Midbrain (tissue), 1 donor: Measurements from ENCODE around the gene NTN3.
A peak's percentile ranks its signal among the peaks of the same experiment; 100 is the strongest.

Source experiments
- DNase-seq: peaks from one replicate; lab custom pipeline; 2025; lab: John Stamatoyannopoulos, UW

NTN3 gene

DNA sequence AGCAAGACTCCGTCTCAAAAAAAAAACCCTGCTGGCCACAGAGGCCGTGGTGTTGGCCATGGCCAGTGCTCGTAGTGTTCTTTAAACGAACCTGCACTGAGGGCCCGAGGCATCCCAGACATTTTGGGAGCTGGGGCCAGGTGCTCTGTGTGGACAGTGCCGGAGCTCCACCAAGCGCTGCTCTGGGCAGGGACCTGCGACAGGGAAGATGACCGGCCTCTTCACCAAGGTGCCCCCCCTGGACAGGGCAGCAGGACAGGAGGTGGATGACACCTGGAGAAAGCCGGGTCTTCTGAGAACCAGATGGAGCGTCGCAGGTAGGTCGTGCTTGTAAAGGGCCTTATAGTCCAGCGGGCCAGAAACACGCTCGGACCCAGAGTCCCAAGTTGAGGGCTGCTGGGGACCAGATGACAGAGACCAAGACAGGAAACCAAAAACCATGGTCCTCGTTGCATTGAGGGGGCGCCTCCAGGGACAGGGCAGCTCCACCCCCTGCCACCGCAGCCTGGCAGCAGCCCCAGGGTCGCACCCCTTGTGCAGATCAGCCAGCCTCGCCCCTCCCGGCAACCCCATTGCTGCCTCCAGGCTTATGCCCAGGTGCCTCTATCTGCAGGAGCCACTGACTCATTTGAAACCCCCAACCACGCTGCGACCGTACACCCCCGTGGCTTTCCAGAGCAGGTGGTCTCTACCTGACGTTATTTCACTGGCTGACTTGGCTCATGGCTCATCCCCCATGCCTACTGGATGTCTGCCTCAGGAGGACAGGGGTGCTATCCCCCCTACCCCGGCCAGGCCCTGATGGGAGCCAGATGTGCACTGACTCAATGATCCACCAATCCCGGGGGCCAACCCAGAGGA, 4.2 kb upstream of the NTN3 start:
- no peak for DNase-seq

DNA sequence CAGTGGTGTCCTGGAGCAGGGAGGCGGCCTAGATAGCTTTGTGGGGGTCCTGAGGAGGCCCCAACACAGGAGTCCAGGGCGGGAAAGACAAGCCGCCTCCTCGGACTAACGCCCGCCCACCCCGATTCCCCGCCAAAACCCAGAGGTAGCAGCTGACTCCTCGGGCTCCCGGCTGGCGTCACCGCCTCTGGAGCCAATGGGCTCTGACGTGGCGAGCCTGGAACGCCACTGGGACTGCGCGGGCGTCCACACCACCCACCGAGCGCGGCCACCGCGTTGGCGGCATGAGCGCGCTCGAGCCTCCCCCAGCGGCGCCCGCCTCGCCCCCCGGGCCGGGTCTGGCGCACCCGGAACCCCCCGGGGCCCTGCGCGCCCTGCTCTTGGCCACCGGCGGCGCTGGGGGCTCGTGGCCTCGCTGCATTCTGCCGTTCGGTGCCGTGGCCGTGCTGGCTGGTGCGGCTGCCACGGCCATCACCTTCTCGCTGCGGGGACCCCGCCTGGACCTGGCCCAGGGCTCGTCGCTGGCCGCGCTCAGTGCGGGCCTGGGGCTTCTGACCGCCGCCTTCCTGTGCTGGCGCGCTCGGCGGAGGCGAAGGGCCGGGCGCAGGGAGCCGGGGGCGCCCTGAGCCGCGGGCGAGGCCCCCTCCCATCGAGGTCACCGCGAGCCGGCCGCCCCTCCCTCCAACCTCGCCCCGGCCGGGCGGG, 3.4 kb upstream of the NTN3 start:
- DNase-seq = peak; percentile 79

DNA sequence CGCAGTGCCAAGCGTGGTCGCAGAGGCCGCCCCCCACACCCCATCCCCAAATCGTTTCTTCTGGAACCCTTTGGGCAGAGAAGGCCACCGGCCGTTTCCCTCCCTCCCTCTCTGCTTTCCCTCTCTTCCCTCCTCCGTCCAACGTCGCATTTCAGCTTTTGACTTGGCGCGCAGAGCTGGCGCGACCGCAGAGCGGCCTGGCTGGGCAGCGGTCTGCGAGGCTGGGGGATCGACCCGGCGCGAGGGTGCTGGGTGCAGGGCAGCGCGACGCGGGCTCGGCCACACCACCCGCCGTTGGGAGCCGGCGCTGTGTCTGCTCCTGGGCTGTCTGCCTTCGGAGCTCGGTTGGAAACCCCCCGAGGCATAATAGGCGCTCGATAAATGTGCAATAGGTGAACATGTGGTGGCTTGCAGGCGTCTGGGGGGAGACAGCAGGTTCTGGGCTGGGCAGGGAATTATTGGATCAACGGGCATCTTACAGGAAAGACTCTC, 2.8 kb upstream of the NTN3 start:
- DNase-seq = peak; percentile 43

DNA sequence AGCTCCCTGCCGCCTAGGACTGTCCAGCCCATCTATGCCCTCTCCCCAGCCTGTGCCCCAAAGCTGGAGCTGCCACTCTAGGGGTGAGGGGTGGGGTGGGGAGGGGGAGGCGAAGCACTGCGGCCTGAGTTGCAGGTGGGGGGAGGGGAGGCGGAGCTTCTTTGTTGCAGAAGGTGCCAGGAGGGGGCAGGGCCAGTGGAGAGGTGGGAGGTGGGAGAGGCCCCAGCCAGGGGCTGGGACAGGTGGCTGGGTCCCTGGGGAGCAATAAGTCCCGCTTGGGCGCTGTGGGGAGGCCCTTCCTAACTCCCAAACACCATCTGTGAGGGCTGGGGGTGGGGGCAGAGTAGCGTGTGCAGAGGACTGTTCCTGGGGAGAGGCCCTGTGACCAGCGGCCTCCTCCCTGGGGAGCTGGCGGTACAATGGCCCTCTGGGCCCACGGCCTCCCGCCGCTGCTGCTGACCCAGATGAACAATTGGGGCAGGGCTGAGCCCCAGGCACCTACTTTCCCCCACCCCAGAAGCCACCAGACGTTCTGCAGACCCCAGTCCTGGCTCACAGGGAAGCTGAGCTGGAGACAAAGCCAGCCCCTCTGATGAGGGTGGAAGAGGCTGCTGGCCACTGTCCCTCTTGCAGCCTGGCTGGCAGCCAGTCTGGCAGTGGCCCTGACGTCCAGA, 2.2 kb upstream of the NTN3 start:
- DNase-seq = peak; percentile 74

DNA sequence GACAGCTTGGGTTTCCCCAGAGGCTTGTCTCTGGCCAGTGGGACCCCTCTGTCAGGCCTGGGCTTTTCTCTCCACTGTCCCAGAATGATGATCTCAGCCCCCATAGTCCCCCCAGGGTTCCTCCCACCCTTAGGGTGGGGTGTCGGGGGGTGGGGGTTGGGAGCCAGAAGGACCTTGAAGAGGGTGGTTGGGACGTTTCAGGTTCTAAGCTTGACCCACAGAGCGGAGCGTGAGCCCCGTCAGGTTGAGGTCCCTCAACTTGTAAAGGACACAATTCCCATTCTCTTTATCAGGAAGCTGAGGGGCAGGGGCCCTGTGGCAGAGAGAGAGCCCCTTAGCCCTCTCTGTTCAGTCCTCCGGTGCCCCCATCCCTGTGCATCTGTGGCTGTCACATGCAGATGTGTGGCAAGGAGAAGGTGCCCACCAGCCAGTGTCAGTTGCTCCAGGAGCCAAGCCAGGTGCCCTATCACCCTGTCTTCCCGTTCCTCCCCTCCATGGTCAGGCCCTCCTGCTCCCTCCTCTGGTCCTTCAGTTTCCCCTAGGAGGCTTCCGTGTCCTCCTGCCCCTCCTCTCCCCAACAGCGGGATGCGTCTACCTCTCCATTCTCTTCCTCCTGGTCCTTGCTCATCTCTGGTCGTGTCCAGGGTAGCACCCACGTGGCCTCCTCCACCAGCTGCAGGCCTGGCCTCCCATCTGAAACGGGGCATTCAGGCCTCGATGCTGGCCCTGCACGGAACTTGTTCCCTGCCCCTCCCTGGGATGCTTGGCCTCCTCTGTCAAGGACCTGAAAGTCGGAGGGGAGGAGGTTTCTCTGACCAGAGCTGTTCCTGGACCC, 1.5 kb upstream of the NTN3 start:
- DNase-seq = no peak

DNA sequence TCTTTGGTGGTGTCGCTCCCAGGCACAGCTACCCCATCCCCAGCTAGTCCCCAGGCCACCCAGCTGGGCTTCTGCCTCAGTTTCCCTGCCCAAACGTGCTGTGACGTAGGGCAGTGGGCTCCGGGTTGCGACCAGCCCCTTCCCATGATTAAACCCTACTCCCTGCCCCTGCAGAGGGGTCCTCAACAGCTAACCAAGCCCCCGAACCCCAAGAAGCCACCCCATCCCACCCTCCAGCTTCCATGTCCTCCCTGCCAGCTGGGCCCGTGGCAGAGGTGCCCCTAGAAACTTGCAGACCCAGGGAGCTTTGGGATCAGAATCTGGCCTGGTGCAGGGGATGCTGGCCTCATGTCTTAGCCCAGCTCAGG, 879 bp upstream of the NTN3 start:
- DNase-seq = no peak

DNA sequence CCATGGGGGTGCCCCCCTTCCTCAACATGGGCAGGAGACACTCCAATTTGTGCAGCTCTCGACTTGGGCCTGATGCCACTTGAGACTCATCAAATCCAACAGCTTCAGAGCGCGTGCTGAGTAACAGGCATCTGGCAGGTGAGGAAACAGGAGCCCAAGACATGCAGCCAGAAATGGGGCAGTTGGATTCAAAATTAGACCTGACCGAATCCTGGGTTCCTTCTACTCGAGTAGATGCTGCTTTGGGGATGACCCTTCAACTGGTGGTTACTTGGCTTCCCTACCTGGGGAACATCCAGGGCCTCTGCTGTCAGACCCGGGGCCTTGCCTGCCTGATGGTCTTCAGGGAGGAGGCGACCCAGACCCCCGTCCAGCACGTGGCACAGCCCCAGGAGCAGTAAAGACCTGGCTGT, 488 bp upstream of the NTN3 start:
- DNase-seq = no peak

DNA sequence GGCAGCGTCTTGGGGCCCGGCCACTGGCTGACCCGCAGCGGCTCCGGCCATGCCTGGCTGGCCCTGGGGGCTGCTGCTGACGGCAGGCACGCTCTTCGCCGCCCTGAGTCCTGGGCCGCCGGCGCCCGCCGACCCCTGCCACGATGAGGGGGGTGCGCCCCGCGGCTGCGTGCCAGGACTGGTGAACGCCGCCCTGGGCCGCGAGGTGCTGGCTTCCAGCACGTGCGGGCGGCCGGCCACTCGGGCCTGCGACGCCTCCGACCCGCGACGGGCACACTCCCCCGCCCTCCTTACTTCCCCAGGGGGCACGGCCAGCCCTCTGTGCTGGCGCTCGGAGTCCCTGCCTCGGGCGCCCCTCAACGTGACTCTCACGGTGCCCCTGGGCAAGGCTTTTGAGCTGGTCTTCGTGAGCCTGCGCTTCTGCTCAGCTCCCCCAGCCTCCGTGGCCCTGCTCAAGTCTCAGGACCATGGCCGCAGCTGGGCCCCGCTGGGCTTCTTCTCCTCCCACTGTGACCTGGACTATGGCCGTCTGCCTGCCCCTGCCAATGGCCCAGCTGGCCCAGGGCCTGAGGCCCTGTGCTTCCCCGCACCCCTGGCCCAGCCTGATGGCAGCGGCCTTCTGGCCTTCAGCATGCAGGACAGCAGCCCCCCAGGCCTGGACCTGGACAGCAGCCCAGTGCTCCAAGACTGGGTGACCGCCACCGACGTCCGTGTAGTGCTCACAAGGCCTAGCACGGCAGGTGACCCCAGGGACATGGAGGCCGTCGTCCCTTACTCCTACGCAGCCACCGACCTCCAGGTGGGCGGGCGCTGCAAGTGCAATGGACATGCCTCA, 773 bp downstream of the NTN3 start:
- DNase-seq = peak; percentile 22

DNA sequence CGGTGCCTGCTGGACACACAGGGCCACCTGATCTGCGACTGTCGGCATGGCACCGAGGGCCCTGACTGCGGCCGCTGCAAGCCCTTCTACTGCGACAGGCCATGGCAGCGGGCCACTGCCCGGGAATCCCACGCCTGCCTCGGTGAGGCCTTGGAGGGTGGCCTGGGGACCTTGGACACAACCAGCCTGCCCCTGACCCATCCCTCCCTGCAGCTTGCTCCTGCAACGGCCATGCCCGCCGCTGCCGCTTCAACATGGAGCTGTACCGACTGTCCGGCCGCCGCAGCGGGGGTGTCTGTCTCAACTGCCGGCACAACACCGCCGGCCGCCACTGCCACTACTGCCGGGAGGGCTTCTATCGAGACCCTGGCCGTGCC, 1.4 kb downstream of the NTN3 start:
- DNase-seq = no peak

DNA sequence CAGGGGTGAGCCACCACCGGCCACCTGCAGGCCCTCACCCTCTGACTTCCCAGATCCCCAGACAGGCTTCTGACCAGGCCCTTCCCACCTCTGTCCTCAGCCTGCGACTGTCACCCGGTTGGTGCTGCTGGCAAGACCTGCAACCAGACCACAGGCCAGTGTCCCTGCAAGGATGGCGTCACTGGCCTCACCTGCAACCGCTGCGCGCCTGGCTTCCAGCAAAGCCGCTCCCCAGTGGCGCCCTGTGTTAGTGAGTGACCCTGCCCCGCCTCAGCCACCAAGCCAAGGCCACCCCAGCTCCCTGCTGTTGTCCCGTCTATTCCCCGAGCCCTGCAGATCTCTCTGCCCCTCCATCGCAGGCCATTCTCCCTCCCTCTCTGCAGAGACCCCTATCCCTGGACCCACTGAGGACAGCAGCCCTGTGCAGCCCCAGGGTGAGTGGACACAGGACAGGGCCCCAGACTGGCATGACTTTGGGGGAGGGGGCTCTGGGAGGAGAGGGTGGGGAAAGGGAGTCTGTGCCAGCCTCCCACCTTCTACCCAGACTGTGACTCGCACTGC, 1.9 kb downstream of the NTN3 start:
- no peak for DNase-seq

DNA sequence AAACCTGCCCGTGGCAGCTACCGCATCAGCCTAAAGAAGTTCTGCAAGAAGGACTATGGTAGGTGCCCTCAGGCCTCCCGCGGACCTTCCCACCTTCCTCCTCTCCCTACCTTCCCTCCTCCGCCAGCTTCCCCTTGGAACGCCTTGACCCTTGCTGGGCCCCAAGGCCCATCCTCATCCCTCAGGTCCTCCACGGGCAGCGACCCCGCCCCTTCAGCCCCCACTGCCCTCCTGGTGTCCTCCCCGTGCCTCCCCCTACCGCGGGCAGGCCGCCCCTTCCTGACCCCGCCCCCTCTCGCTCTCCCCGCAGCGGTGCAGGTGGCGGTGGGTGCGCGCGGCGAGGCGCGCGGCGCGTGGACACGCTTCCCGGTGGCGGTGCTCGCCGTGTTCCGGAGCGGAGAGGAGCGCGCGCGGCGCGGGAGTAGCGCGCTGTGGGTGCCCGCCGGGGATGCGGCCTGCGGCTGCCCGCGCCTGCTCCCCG, 2.4 kb downstream of the NTN3 start:
- DNase-seq = no peak

DNA sequence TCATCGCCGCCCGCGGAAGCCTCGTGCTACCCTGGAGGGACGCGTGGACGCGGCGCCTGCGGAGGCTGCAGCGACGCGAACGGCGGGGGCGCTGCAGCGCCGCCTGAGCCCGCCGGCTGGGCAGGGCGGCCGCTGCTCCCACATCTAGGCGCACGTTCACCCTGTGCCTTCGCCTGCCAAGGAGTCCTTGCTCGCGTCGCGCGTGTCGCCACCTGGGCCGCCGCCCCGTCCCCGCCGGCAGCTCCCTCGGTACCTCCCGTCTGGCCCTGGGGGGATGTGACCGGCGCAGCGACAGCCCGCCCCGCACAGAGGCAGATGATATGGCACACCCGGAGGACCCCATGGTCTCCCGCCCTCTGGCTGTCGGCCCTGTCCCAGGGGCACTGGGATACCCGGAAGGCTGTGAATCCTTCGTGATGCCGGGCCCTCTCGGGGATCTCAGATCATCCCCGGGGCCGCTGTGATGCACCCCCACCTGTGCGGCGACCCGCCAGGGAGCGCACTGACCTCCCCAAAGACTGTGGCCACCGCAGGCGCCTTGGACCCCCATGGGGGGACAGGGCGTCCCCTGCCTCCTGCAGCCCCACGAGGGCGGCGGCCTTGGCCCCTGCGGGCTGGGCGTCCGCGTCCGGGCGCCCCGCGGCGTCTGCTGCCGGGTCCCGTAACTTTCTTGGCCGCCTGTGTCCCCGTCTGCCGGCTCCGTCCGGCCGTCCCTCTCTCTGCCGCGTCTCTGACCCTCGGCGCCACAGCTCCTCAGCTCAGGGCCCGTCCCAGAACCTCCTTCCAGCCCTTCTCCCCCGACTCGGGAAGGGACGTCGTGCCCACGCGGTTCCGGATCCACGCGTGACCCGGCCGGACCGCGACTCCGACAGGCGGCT, 3.1 kb downstream of the NTN3 start:
- peak; percentile 51 for DNase-seq

DNA sequence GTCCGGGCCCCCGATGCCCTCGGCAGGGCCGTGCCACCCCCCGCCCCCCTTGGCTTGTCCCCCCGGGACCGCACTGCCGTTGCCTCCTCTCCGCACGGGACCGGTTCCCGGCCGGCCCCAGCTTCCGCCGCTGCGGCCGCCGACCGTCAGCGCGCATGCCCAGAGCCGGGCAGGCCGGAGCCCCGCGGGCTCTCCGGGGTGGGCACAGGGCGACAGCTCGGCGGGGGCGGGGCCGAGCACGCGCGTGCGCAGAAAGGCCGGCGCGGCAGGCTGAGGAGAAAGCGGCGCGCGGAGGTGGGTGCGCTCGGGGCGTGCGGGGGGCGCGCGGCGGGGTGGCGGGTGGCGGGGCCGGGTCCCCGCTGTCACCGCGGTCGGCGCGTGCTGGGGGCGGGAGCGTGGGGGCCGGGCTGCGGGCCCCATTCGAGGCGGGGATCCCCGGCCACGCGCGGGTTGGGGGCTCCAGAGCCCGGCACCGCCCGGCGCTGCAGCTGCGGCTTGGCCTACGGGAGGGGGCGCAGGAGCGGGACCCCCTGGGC, 3.8 kb downstream of the NTN3 start, which contains the start of gene TBC1D24:
TSS of gene TBC1D24 (plus strand) at position 251 of the 536 bp plus-strand sequence. CDS start 21,022 bp downstream, outside the sequence.
- DNase-seq = peak; percentile 89

DNA sequence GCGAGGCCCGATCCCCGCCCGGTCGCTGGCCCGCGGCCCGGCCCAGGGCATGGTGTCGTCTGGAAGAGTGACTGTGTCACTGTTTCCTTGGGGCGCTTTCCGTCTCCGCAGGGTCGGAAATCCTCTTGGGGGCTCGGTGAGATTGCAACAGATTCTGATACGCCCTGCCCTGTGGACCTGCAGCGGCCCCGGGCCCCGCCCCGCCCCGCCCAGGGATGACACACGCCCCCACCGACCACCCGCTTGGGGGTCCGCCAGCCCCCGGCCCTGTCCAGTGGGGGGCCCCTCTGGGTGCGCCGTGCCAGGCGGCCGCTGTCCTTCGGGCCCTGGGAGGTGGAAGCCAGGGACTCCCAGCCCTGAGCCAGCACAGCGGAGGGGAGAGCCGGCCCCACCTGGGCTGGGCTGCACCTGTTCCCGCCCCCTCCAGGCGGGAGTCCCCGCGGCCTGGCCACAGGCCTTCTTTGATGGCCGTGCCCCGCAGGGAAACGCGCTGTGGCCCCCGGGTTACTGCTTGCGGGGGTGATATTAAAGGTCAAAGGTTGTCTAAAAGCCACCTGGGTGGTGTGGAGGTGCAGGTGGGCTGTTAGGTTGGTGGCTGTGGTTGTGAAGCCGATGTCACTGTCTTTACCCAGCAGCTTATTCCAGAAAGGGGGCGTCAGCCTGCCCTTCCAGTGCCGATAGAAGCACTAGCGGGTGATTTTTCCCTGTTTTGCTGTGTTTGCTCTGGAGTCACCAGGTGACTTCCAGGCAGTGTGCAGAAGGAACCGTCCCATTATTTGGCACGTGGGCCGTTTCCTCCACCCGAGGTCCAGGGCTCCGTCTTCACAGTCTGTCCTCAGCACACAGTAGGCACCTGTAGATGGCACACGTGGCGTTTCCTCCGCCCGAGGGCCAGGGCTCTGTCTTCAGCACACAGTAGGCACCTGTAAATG, 4.6 kb downstream of the NTN3 start:
- no peak for DNase-seq

DNA sequence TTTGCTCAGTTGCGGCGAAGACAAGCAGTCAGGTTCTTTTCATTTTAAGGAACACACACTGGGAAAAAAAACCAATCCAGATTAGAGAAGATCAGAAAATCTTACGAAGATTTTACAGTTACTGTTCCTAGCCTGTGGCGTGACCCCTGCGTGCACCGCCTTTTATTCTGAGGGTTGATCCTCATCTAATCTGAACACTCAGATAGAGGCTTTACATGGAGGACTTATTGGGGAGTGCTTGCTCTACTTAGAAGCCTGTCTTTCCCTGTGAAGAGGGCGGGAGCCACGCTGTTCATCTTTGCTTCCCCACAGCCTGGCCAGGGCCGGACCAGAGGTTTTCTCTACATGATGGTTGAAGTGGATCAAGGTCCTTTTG, 5.2 kb downstream of the NTN3 start:
- no peak for DNase-seq

DNA sequence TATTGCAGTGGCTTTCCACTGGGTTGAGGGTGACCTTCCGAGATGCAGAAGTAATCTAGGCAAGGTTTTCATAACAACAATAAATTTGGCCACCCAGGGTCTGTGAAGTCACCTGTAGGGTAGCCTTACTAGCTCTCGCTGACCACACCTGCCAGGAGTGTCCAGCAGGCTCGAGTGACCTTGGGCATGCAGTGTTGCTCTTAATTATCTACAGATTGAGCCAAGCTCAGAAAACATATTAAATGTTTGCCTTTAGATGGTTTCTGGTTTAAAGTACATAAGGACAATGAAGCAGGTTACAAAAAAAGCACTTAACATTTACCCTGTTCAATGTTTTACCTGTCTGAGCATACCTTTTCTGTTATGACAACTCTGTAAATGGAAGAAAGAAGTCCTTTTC, 5.6 kb downstream of the NTN3 start:
- no peak for DNase-seq

DNA sequence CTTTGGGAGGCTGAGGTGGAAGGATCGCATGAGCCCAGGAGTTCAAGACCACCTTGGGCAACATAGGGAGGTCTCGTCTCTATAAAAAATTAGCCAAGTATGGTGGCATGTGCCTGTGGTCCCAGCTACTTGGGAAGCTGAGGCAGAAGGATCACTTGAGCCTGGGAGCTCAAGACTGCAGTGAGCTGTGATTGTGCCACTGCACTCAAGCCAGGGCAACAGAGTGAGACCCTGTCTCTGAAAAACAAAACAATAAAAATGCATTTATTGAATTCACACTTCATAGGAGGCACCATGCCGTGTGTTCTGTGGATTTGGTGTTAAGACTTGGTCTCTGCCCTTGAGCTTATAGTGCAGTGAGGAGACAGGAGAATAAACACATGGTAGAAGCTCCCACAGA, 6.2 kb downstream of the NTN3 start:
- DNase-seq = no peak

DNA sequence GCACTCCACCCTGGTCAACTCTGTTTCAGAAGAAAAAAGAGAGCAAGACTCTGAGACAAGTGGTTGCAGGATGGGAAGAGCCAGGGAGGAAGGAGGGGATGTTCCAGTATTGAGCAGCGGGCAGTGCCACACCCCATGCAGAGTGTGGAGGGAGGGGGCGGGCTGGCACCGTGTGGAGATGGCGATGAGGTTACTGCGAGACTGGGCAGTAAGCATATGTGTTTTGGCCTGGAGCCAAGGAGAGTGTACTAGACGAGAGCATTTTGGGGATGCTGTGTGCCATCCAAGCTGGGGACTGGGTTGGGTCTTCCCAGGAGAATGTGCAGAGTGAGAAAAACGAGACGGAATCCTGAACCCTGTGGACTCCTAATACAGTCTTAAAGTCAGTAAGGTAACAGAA, 7.2 kb downstream of the NTN3 start:
- DNase-seq = no peak
